CD4-positive, alpha-beta T cell treated with Interleukin-15 for 1 hour (primary cell): ENCODE results near the gene GAS2L2.

Experiments
- DNase-seq: peaks from one replicate; pipeline ENCODE4 v3.0.0-alpha.2; 2020

The GAS2L2 gene

GRCh38 chr17:35752945-35753764 lies at the start of gene GAS2L2:
GAS2L2 (minus strand) TSS chr17:35753239; CDS start chr17:35752850, 389 bp downstream.
- no peak for DNase-seq

- peak; percentile 37 for DNase-seq
Measured at GRCh38 chr17:35801583-35802224, 48.7 kb upstream of the GAS2L2 start.

GRCh38 chr17:35799942-35800341 lies 46.9 kb upstream of the GAS2L2 start:
- no peak for DNase-seq

GRCh38 chr17:35797918-35798317 lies 44.9 kb upstream of the GAS2L2 start:
- no peak for DNase-seq

GRCh38 chr17:35797370-35797769 lies 44.3 kb upstream of the GAS2L2 start:
- no peak for DNase-seq

GRCh38 chr17:35796942-35797341 lies 43.9 kb upstream of the GAS2L2 start:
- no peak for DNase-seq

GRCh38 chr17:35795871-35796265 lies 42.8 kb upstream of the GAS2L2 start:
- DNase-seq: no peak

GRCh38 chr17:35795007-35795870 lies 42.2 kb upstream of the GAS2L2 start, which contains the start of gene MMP28:
MMP28 (minus strand) TSS chr17:35795641; CDS start chr17:35795377, 264 bp downstream.
- DNase-seq: no peak

GRCh38 chr17:35793257-35793656 lies 40.2 kb upstream of the GAS2L2 start:
- no peak for DNase-seq

- no peak for DNase-seq
Measured at GRCh38 chr17:35791681-35792350, 38.8 kb upstream of the GAS2L2 start.

GRCh38 chr17:35790841-35791240 lies 37.8 kb upstream of the GAS2L2 start:
- no peak for DNase-seq

GRCh38 chr17:35788477-35789368 lies 35.7 kb upstream of the GAS2L2 start:
- DNase-seq: no peak

- no peak for DNase-seq
Measured at GRCh38 chr17:35786941-35787432, 33.9 kb upstream of the GAS2L2 start.

GRCh38 chr17:35784895-35785294 lies 31.9 kb upstream of the GAS2L2 start:
- no peak for DNase-seq

GRCh38 chr17:35780950-35781349 lies 27.9 kb upstream of the GAS2L2 start:
- DNase-seq: no peak

- DNase-seq: no peak
Measured at GRCh38 chr17:35778641-35779196, 25.7 kb upstream of the GAS2L2 start.

- DNase-seq: no peak
Measured at GRCh38 chr17:35775583-35775982, 22.5 kb upstream of the GAS2L2 start.

- DNase-seq: no peak
Measured at GRCh38 chr17:35775039-35775438, 22.0 kb upstream of the GAS2L2 start.

- DNase-seq: no peak
Measured at GRCh38 chr17:35774499-35774898, 21.5 kb upstream of the GAS2L2 start.

GRCh38 chr17:35773679-35774425 lies 20.8 kb upstream of the GAS2L2 start:
- no peak for DNase-seq
